Measurements from ENCODE around the gene RPA1. TPM values are rescaled to one million over a fixed set of nuclear protein-coding genes. Genes with fewer than 3 reads are reported as not detected.
A peak's percentile ranks its signal among the peaks of the same experiment; 100 is the strongest.

The RPA1 gene
- total and polyA plus RNA-seq, 7 donors, result 22.1 to 82.1 (median 52.6) TPM

- no peak for TF ChIP-seq CTCF (IDR thresholded peaks at IDR 0.05)
- Histone ChIP-seq H3K4me1 (peaks cover 23% of the 10 kb centered on the region), H3K27me3 (ENCODE audit: insufficient read depth in 3 of 3, low read length in 2 of 3) (no peaks in the 10 kb centered on the region), H3K4me3 (peak overlapping the region; percentile 28), H3K27ac (peak overlapping the region; percentile 95), H3K36me3 (ENCODE audit: insufficient read depth in 1 of 2, low read depth in 1 of 2) (peaks cover 0 to 5% of the 10 kb centered on the region in 2 donors), H3K9me3 (no peaks in the 10 kb centered on the region)
- DNase-seq, result peak; percentile 52 to 88
- 30 to 34% (median 34%) methylated on average over 27 of the region's 27 CpGs for WGBS, 3 donors
- ATAC-seq, result peak; percentile 94 to 99 (median 96)
- intact Hi-C loops (cut with DNase I), result loop anchor here in 1 of 2 donors (5.0 kb wide), 1 partner anchor 57 kb away; no protein-coding TSS in a partner anchor
These were observed 110.4 kb downstream of the RPA1 start for GRCh38 chr17:1939981-1940809.

GRCh38 chr17:1940810-1941185 lies 111.0 kb downstream of the RPA1 start:
- intact Hi-C loops (cut with DNase I), result loop anchor here in 1 of 2 donors (5.0 kb wide), 1 partner anchor 57 kb away; no protein-coding TSS in a partner anchor
- 52 to 74% (median 56%) methylated on average over 10 of the region's 10 CpGs for WGBS, 3 donors
- peaks cover 20% of the 10 kb centered on the region for H3K4me1 ChIP-seq
- peaks cover 0 to 5% of the 10 kb centered on the region in 2 donors for H3K36me3 ChIP-seq (ENCODE audit: insufficient read depth in 1 of 2, low read depth in 1 of 2)
- no peaks in the 10 kb centered on the region for H3K9me3 ChIP-seq
- no peak overlapping the region for H3K4me3 ChIP-seq
- H3K27ac ChIP-seq, result peak overlapping the region; percentile 95
- H3K27me3 ChIP-seq (ENCODE audit: insufficient read depth in 3 of 3, low read length in 2 of 3), result no peaks in the 10 kb centered on the region
- TF ChIP-seq CTCF (IDR thresholded peaks at IDR 0.05), result no peak
- DNase-seq, result no peak
- ATAC-seq, result peak in 1 of 4 donors; percentile 9

GRCh38 chr17:1941272-1942065 lies 111.7 kb downstream of the RPA1 start:
- H3K4me3 ChIP-seq, result no peak overlapping the region
- DNase-seq (no peak), ATAC-seq (no peak)
- no peaks in the 10 kb centered on the region for H3K27me3 ChIP-seq (ENCODE audit: insufficient read depth in 3 of 3, low read length in 2 of 3)
- no peak overlapping the region for H3K27ac ChIP-seq
- no peaks in the 10 kb centered on the region for H3K9me3 ChIP-seq
- intact Hi-C loops (cut with DNase I), result loop anchor here in 1 of 2 donors (5.0 kb wide), 1 partner anchor 56 kb away; no protein-coding TSS in a partner anchor
- no peaks in the 10 kb centered on the region for H3K36me3 ChIP-seq (ENCODE audit: insufficient read depth in 1 of 2, low read depth in 1 of 2)
- TF ChIP-seq CTCF (IDR thresholded peaks at IDR 0.05), result no peak
- peaks cover 16% of the 10 kb centered on the region for H3K4me1 ChIP-seq
- 57 to 72% (median 59%) methylated on average over 21 to 23 of the region's 23 CpGs for WGBS, 3 donors

- no peak for ATAC-seq
These were observed 112.2 kb downstream of the RPA1 start for GRCh38 chr17:1942066-1942365.

More at GRCh38 chr17:1942066-1942365, 112.2 kb downstream of the RPA1 start:
- DNase-seq, result no peak
- Histone ChIP-seq H3K27ac (no peak overlapping the region), H3K27me3 (ENCODE audit: insufficient read depth in 3 of 3, low read length in 2 of 3) (no peaks in the 10 kb centered on the region), H3K4me1 (peaks cover 16% of the 10 kb centered on the region), H3K4me3 (no peak overlapping the region), H3K36me3 (ENCODE audit: insufficient read depth in 1 of 2, low read depth in 1 of 2) (no peaks in the 10 kb centered on the region), H3K9me3 (no peaks in the 10 kb centered on the region)
- WGBS, 3 donors, result 70 to 86% (median 80%) methylated on average over 5 to 7 of the region's 7 CpGs
- intact Hi-C loops (cut with DNase I), result loop anchor here in 1 of 2 donors (5.0 kb wide), 1 partner anchor 55 kb away; no protein-coding TSS in a partner anchor
- TF ChIP-seq CTCF (IDR thresholded peaks at IDR 0.05), result no peak
